ENCODE results near the gene BMP10.

Gene BMP10

GRCh38 chr2:68871159-68871764, at the start of gene BMP10:
Gene BMP10, minus strand, starts transcription at chr2:68871397. Its CDS starts 39 bp downstream, at chr2:68871358.
- POLR2A ChIA-PET: no interaction called here
- CTCF ChIA-PET: interaction anchor here (1.5 to 1.7 kb wide), 2 partner anchors 12 to 22 kb away, joined by 3 read pairs; no protein-coding TSS in a partner anchor
- TF ChIP-seq CTCF (IDR thresholded peaks at IDR 0.05; ENCODE audit: control extremely low read depth, extremely low read depth, low read depth, missing control alignments): no peak
- no peak for DNase-seq (ENCODE audit: extremely low spot score)

- TF ChIP-seq CTCF (IDR thresholded peaks at IDR 0.05; ENCODE audit: control extremely low read depth, extremely low read depth, low read depth, missing control alignments): no peak
- ChIA-PET POLR2A (interaction anchor here (0.7 kb wide), 1 partner anchor 256 kb away, joined by 4 read pairs; no protein-coding TSS in a partner anchor), CTCF (interaction anchor here (1.6 kb wide), 1 partner anchor 13 kb away, joined by 5 read pairs; no protein-coding TSS in a partner anchor)
- no peak for DNase-seq (ENCODE audit: extremely low spot score)
Observed at GRCh38 chr2:68920481-68921170, 49.4 kb upstream of the BMP10 start.

- POLR2A ChIA-PET: no interaction called here
- no peak for TF ChIP-seq CTCF (IDR thresholded peaks at IDR 0.05; ENCODE audit: control extremely low read depth, extremely low read depth, low read depth, missing control alignments)
- DNase-seq (ENCODE audit: extremely low spot score): no peak
- CTCF ChIA-PET: interaction anchor here (1.0 to 1.9 kb wide), 7 partner anchors 11 to 455 kb away, joined by 3 to 9 read pairs (median 3); no protein-coding TSS in a partner anchor
Observed at GRCh38 chr2:68918497-68918896, 47.3 kb upstream of the BMP10 start.

- no peak for TF ChIP-seq CTCF (IDR thresholded peaks at IDR 0.05; ENCODE audit: control extremely low read depth, extremely low read depth, low read depth, missing control alignments)
- POLR2A ChIA-PET: no interaction called here
- no peak for DNase-seq (ENCODE audit: extremely low spot score)
- CTCF ChIA-PET: interaction anchor here (1.0 to 1.5 kb wide), 4 partner anchors 10 to 454 kb away, joined by 3 read pairs; no protein-coding TSS in a partner anchor
Observed at GRCh38 chr2:68917034-68917718, 46.0 kb upstream of the BMP10 start.

- CTCF ChIA-PET: no interaction called here
- no peak for TF ChIP-seq CTCF (IDR thresholded peaks at IDR 0.05; ENCODE audit: control extremely low read depth, extremely low read depth, low read depth, missing control alignments)
- DNase-seq (ENCODE audit: extremely low spot score): no peak
- POLR2A ChIA-PET: interaction anchor here (1.1 kb wide), 1 partner anchor 201 kb away, joined by 8 read pairs; no protein-coding TSS in a partner anchor
Observed at GRCh38 chr2:68916226-68916625, 45.0 kb upstream of the BMP10 start.

GRCh38 chr2:68915393-68915792, 44.2 kb upstream of the BMP10 start:
- CTCF ChIA-PET: interaction anchor here (1.2 to 3.5 kb wide), 3 partner anchors 10 to 451 kb away, joined by 3 to 23 read pairs (median 14); no protein-coding TSS in a partner anchor
- POLR2A ChIA-PET: interaction anchor here (1.1 kb wide), 1 partner anchor 200 kb away, joined by 8 read pairs; no protein-coding TSS in a partner anchor
- DNase-seq (ENCODE audit: extremely low spot score): no peak
- TF ChIP-seq CTCF (IDR thresholded peaks at IDR 0.05; ENCODE audit: control extremely low read depth, extremely low read depth, low read depth, missing control alignments): no peak

Measured in GM10248 (cell line).